Trophoblast cell (in vitro differentiated cells and primary cell): ENCODE data around the gene PSD4.
A peak's percentile ranks its signal among the peaks of the same experiment; 100 is the strongest.

Experiments
- DNase-seq, 2 donors: peaks; one replicate each; pipeline ENCODE4 v3.0.0-alpha.2; 2016
- H2AFZ ChIP-seq: 2 replicates; pipeline ENCODE4 v1.6.1; 2013; ENCODE audit warnings: low read length, moderate library complexity, mild to moderate bottlenecking; ENCODE audit not compliant: insufficient read depth, poor library complexity
- H2AK5ac ChIP-seq: 2 replicates; pipeline ENCODE4 v1.6.1; 2013; ENCODE audit warnings: mild to moderate bottlenecking, low read length
- H2BK120ac ChIP-seq: 2 replicates; pipeline ENCODE4 v1.6.1; 2013; ENCODE audit warnings: low read length, mild to moderate bottlenecking, moderate library complexity; ENCODE audit not compliant: insufficient read depth, poor library complexity
- H2BK12ac ChIP-seq: 2 replicates; pipeline ENCODE4 v1.6.1; 2013; ENCODE audit warnings: mild to moderate bottlenecking, low read length, moderate library complexity
- H2BK5ac ChIP-seq: 2 replicates; pipeline ENCODE4 v1.6.1; 2013; ENCODE audit warnings: low read length, low read depth, moderate library complexity, mild to moderate bottlenecking; ENCODE audit not compliant: poor library complexity
- H3K14ac ChIP-seq: 2 replicates; pipeline ENCODE4 v1.6.1; 2013; ENCODE audit warnings: mild to moderate bottlenecking, low read length
- H3K18ac ChIP-seq: 2 replicates; pipeline ENCODE4 v1.6.1; 2013; ENCODE audit warnings: mild to moderate bottlenecking, low read length
- H3K23ac ChIP-seq: 2 replicates; pipeline ENCODE4 v1.6.1; 2013; ENCODE audit warnings: low read length
- H3K27ac ChIP-seq: 2 replicates; pipeline ENCODE4 v1.5.1; 2013; ENCODE audit warnings: low read depth, mild to moderate bottlenecking, inconsistent platforms, low read length, moderate library complexity
- H3K27me3 ChIP-seq: 2 replicates; pipeline ENCODE4 v1.6.1; 2013; ENCODE audit warnings: inconsistent platforms, mild to moderate bottlenecking, low read length, moderate library complexity; ENCODE audit not compliant: insufficient read depth
- H3K36me3 ChIP-seq, 2 experiments: 1 replicate in 1 of 2; 2 replicates in 1 of 2; pipeline ENCODE4 v1.6.1; 2013; ENCODE audit warnings: low read length in 2 of 2, mild to moderate bottlenecking in 2 of 2, moderate library complexity in 1 of 2; ENCODE audit not compliant: insufficient read depth in 2 of 2, control insufficient read depth in 1 of 2
- H3K4ac ChIP-seq: 2 replicates; pipeline ENCODE4 v1.6.1; 2013; ENCODE audit warnings: low read depth, mild to moderate bottlenecking, low read length, moderate library complexity
- H3K4me1 ChIP-seq, 2 experiments: 1 replicate in 1 of 2; 2 replicates in 1 of 2; pipeline ENCODE4 v1.6.1; 2013; ENCODE audit warnings: low read length in 2 of 2, mild to moderate bottlenecking in 2 of 2, moderate library complexity in 1 of 2; ENCODE audit not compliant: insufficient read depth in 2 of 2, control insufficient read depth in 1 of 2
- H3K4me2 ChIP-seq: 2 replicates; pipeline ENCODE4 v1.6.1; 2013; ENCODE audit warnings: inconsistent platforms, mild to moderate bottlenecking, low read length, moderate library complexity
- H3K4me3 ChIP-seq: 2 replicates; pipeline ENCODE4 v1.5.1; 2013; ENCODE audit warnings: mild to moderate bottlenecking, low read depth, low read length, inconsistent platforms
- H3K79me1 ChIP-seq: one replicate; pipeline ENCODE4 v1.6.1; 2013; ENCODE audit warnings: low read length
- H3K79me2 ChIP-seq: 2 replicates; pipeline ENCODE4 v1.6.1; 2013; ENCODE audit warnings: low read length, mild to moderate bottlenecking; ENCODE audit not compliant: control insufficient read depth, insufficient read depth, poor library complexity
- H3K9ac ChIP-seq: 2 replicates; pipeline ENCODE4 v1.6.1; 2013; ENCODE audit warnings: mild to moderate bottlenecking, low read length
- H3K9me3 ChIP-seq: 2 replicates; pipeline ENCODE4 v1.6.1; 2013; ENCODE audit warnings: low read depth, mild to moderate bottlenecking, control low read depth, inconsistent platforms, low read length; ENCODE audit not compliant: insufficient read depth
- H4K12ac ChIP-seq: 2 replicates; pipeline ENCODE4 v1.6.1; 2013; ENCODE audit warnings: low read depth, mild to moderate bottlenecking, low read length, moderate library complexity
- H4K8ac ChIP-seq: 2 replicates; pipeline ENCODE4 v1.6.1; 2013; ENCODE audit warnings: low read depth, mild to moderate bottlenecking, low read length, moderate library complexity
- H4K91ac ChIP-seq: one replicate; pipeline ENCODE4 v1.6.1; 2013; ENCODE audit warnings: low read depth, mild to moderate bottlenecking, low read length, moderate library complexity
- WGBS: extraction: QIAGEN DNeasy Blood & Tissue Kit; methylation state at CpG from one replicate; pipeline ENCODE4 v1.1.7; 2013; ENCODE audit warnings: missing lambda C conversion rate; ENCODE audit not compliant: insufficient read length, insufficient coverage; ENCODE audit errors: extremely low coverage; 5-methylcytosine and 5-hydroxymethylcytosine counted together

Gene PSD4

DNA sequence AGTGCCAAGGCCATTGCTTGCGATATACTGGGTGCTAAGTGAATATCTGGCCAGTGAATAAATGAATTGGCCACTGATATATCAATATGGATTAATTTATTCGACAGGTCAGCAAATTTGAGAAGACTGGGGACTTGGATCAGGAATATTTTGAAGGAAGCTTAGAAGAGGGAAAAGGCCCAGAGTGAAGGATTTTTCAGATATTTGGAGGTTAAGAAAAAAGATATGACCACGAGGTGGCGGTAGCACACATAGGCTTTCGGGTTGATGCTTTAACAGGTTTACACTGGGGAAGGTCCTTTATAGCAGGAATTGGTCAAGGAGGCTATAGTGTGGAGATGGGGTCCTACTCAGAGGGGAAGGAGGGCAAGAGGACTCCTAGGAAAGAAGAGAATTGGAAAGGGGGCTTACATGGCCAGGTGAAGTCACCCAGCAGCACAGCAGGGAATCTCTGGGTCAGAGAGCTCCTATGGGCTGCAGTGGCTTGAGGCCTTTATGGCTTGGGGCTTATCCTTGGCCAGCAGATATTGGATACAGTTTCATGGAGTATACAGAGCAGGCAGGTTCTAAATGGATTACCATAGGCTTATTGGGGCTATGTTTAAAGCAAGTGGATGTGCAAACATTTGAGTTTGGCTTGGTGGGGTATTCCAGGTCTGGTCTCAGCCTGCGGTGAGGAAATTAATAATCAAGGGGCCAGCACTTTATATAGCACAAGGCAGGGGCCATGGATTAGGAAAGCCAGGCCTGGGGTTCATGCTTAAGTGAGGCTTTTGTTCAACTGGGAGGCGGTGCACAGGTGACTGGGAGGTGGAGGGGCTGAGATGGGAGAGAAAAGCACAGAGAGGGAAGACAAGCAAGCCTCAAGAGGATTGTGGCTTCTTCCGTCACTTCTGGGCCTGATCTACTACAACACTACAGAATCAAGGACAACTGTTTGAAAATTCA lies 36.7 kb upstream of the PSD4 start:
- Histone ChIP-seq H2AFZ (no peak overlapping the region), H3K9ac (no peak overlapping the region), H3K4ac (no peak overlapping the region), H2BK120ac (no peak overlapping the region), H2BK12ac (no peak overlapping the region), H4K8ac (no peak overlapping the region), H3K4me1 (peaks cover 10 to 12% of the 10 kb centered on the region in 2 experiments), H2BK5ac (no peak overlapping the region), H3K4me3 (no peak overlapping the region), H3K18ac (no peak overlapping the region), H3K27ac (no peak overlapping the region), H3K4me2 (no peak overlapping the region), H3K27me3 (no peaks in the 10 kb centered on the region), H3K79me2 (no peaks in the 10 kb centered on the region), H4K12ac (no peak overlapping the region), H3K14ac (no peak overlapping the region), H3K9me3 (no peaks in the 10 kb centered on the region), H4K91ac (peak overlapping the region; percentile 48), H3K23ac (no peak overlapping the region), H2AK5ac (peak overlapping the region; percentile 24), H3K36me3 (no peaks in the 10 kb centered on the region), H3K79me1 (peaks cover 5% of the 10 kb centered on the region)
- no CpG with 5 or more reads among the region's 8 CpGs for WGBS
- DNase-seq, result peak; percentile 30 to 84

DNA sequence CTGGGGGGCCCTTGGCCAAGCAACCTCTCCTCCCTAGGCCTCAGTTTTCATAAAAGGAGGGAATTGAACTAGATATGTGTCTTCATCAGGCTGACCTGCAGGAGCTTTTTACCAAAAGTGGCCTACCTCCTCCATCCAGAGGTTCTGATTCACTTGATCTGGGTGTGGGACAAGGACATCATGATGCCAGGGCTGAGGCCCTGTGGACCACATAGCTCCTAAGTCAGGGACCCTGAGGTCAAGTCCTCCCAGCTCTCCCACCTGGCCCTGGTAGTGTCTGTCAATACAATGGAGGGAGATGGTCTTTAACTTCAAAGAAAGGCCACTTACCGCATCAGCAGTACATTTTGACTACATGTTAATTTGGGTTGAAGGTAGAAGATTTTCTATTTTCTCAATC lies 35.9 kb upstream of the PSD4 start:
- H3K4me2 ChIP-seq, result no peak overlapping the region
- H3K9ac ChIP-seq, result no peak overlapping the region
- H3K79me2 ChIP-seq, result no peaks in the 10 kb centered on the region
- no peaks in the 10 kb centered on the region for H3K36me3 ChIP-seq
- peak overlapping the region; percentile 17 for H4K8ac ChIP-seq
- peak overlapping the region; percentile 26 for H2BK120ac ChIP-seq
- no peaks in the 10 kb centered on the region for H3K9me3 ChIP-seq
- no peak overlapping the region for H3K23ac ChIP-seq
- peaks cover 10 to 12% of the 10 kb centered on the region in 2 experiments for H3K4me1 ChIP-seq
- H4K12ac ChIP-seq, result no peak overlapping the region
- no peak overlapping the region for H3K4me3 ChIP-seq
- H3K18ac ChIP-seq, result no peak overlapping the region
- H3K79me1 ChIP-seq, result peaks cover 5% of the 10 kb centered on the region
- peak overlapping the region; percentile 48 for H4K91ac ChIP-seq
- H2AK5ac ChIP-seq, result peak overlapping the region; percentile 27
- H2AFZ ChIP-seq, result no peak overlapping the region
- no peak overlapping the region for H3K4ac ChIP-seq
- H3K27ac ChIP-seq, result no peak overlapping the region
- H3K27me3 ChIP-seq, result no peaks in the 10 kb centered on the region
- H3K14ac ChIP-seq, result peak overlapping the region; percentile 13
- no peak overlapping the region for H2BK5ac ChIP-seq
- peak overlapping the region; percentile 92 for H2BK12ac ChIP-seq
- WGBS, result no CpG with 5 or more reads among the region's 1 CpG
- no peak for DNase-seq

DNA sequence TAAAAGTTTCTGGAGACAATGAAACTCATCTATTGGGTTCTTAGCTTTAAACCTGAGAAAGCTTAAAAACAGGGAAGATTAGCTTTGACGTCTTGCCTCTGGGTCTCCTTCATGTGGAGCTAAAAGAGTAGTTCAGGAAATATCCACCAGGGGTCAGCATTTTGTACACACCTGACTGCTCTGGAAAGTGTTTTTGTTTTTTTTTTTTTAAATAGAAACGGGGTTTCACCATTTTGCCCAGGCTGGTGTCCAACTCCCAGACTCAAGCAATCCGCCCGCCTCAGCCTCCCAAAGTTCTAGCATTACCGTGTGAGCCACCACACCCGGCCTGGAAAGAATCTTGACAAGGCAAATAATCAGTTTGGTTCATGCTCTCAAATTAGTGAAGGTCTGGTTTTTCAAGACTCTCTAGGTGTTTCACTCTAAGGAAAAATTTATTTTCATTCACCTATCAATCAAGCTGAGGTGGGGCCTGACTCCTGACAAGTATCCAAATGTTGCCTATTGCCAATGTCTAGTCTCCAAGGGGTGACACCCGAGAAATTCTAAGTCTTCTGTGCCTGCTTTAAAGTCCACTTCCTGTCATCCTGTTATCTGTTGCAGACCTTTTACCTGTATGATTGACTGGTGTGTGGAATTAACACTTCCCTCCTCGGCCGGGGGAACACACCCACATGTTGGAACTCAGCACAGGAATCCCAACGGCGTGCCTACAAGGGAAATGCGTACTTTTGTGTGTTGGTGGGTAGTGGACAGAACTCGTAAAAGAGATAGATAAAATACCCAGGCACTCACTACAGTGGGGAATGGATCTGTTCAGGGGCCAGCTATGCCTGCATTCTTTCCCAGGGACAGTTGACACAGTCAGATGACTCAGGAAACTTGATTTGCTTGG lies 35.1 kb upstream of the PSD4 start:
- peak overlapping the region; percentile 15 for H4K91ac ChIP-seq
- no peaks in the 10 kb centered on the region for H3K27me3 ChIP-seq
- peak overlapping the region; percentile 72 for H2BK5ac ChIP-seq
- H3K23ac ChIP-seq, result no peak overlapping the region
- H3K79me2 ChIP-seq, result no peaks in the 10 kb centered on the region
- H3K18ac ChIP-seq, result peak overlapping the region; percentile 33
- H3K27ac ChIP-seq, result peak overlapping the region; percentile 56
- no peaks in the 10 kb centered on the region for H3K36me3 ChIP-seq
- H3K79me1 ChIP-seq, result peaks cover 5% of the 10 kb centered on the region
- H3K9me3 ChIP-seq, result no peaks in the 10 kb centered on the region
- H3K9ac ChIP-seq, result no peak overlapping the region
- WGBS, result no CpG with 5 or more reads among the region's 13 CpGs
- H4K8ac ChIP-seq, result peak overlapping the region; percentile 66
- no peak overlapping the region for H2BK120ac ChIP-seq
- H3K4me2 ChIP-seq, result peak overlapping the region; percentile 54
- peak; percentile 52 to 94 for DNase-seq
- H3K4me3 ChIP-seq, result no peak overlapping the region
- H2AFZ ChIP-seq, result peak overlapping the region; percentile 20
- H3K14ac ChIP-seq, result no peak overlapping the region
- H4K12ac ChIP-seq, result no peak overlapping the region
- no peak overlapping the region for H2BK12ac ChIP-seq
- H2AK5ac ChIP-seq, result no peak overlapping the region
- H3K4ac ChIP-seq, result no peak overlapping the region
- peaks cover 10 to 12% of the 10 kb centered on the region in 2 experiments for H3K4me1 ChIP-seq

DNA sequence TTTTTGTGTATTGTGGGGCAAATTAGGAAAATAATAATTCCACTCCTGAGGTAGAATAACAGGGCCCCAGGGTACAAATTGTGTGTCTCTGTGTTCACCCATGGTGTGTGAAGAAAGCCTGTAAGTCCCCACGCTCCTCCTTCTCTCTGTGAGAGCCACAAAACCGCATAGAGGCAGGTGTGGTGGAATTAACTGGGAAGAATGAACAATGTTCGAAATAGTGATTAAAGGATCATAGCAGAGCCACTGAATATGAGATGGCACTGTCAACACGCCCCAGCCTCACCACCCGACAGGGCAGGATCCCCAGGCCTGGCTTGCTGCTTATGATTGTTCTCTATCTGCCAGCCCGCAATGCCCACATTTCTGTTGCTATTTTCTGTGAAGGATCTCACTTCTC lies 32.3 kb upstream of the PSD4 start:
- no peak overlapping the region for H2AK5ac ChIP-seq
- DNase-seq, result no peak
- H3K79me1 ChIP-seq, result peaks cover 5% of the 10 kb centered on the region
- no peaks in the 10 kb centered on the region for H3K79me2 ChIP-seq
- H4K91ac ChIP-seq, result no peak overlapping the region
- H3K9me3 ChIP-seq, result no peaks in the 10 kb centered on the region
- no peaks in the 10 kb centered on the region for H3K27me3 ChIP-seq
- H2BK12ac ChIP-seq, result no peak overlapping the region
- no peak overlapping the region for H4K12ac ChIP-seq
- H3K4me3 ChIP-seq, result no peak overlapping the region
- no peak overlapping the region for H3K27ac ChIP-seq
- H3K9ac ChIP-seq, result no peak overlapping the region
- H3K4me2 ChIP-seq, result no peak overlapping the region
- peaks cover 10 to 12% of the 10 kb centered on the region in 2 experiments for H3K4me1 ChIP-seq
- H3K14ac ChIP-seq, result no peak overlapping the region
- no peaks in the 10 kb centered on the region for H3K36me3 ChIP-seq
- H3K4ac ChIP-seq, result no peak overlapping the region
- no peak overlapping the region for H3K23ac ChIP-seq
- no peak overlapping the region for H2AFZ ChIP-seq
- no peak overlapping the region for H4K8ac ChIP-seq
- H2BK5ac ChIP-seq, result peak overlapping the region; percentile 18
- H3K18ac ChIP-seq, result no peak overlapping the region
- WGBS, result no CpG with 5 or more reads among the region's 6 CpGs
- no peak overlapping the region for H2BK120ac ChIP-seq
